Stimulated activated naive CD4-positive, alpha-beta T cell (primary cell): ENCODE results near the gene ARG2.

ENCODE experiments used
- DNase-seq, 6 experiments: peaks; one replicate each; lab custom pipeline; 2025; lab: John Stamatoyannopoulos, UW

ARG2 gene

DNA sequence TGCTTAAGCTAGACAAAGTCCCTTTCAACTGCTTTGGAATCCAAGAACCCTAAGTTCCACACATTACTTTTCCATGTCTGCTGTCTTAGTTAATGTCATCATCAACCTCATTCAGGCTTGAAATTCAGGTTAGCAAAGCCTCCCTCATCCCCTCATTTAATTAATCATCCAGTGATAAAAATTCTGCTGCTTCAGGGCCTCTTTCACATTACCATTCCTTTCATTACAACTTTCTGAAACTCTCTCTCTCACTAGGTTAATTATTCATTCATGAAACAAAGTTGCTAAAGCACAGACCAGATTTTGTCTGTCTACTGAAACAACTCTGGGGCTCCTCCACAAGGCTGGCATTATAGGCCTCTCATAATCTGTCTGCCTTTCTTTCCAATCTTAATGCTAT is 64.1 kb downstream of the ARG2 start:
- DNase-seq: no peak

DNA sequence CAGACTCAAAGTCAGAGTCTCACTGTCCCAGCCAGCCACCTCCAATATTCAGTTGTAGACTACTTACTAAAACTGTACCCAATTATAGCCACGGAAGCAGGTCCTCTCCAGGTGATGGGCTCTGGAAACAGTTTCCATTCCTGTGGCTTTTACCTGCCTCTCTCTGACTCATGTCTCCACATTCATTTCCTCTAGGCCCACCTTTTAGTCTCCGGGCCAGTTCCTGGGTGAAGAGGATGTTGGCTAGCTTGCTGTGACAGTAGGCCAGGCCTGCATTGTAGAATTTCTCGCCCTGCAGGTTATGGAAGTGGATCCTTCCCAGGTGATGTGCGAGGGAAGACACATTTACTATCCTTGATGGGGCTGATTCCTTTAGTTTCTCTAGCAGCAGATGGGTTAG is 70.3 kb downstream of the ARG2 start:
- no peak for DNase-seq

DNA sequence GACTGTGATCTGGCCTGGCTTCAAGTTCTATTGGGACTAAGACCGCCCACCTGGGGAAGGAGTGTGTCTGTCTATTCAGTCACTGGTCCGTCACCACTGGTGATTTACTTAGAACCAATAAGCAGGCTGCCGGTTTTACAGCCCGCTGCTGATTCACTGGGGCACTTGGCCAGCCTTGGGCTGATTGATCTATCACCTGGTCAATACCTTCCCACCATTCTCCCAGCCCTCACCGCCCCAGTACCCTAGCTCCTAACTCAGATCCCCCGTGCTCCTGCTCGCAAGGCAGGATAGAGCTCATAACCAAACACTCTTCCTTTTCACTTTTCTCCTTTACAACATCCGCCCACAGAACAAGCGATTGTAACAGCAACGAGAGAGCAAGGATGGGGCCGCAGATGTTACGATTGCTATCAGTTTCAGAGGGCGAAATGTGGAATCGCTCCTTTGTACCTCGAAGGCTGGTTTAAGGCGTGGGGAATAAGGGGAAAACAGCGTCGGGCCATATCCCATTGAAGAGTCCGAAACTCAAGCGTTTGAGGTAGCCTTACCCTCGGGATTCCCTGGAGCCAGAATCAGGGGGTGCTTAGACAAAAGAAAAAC is 75.2 kb downstream of the ARG2 start:
- peak; percentile 24 to 68 (median 44) for DNase-seq

DNA sequence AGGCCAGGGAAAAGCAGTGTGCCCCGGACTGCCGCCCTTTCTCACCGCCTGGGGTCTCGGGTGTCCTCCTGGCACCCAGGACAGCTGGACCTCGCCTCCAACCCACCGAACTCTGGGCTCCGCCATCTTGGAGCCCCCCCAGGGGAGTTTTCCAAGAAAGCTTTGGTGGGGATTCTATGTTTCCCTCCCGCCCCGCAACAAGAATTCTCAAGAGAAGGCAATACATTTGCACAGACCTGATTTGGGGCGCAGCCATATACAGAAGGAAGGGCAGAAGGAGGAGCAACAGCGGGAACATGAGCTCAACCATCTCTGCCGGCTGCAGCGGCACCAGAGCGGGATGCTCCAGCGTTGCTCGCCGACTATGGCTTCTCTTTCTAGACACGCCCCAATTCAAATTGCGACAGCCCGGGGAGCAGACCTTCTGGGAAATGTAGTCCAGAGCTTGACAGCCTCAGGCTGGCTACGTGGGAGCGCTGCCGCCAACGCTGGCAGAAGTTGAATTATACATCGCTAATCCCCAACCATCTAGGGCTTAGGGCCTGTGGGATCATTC is 75.8 kb downstream of the ARG2 start, which contains the start of gene RDH11:
TSS of gene RDH11 (minus strand) at position 371 of the 556 bp plus-strand sequence. CDS start at position 310, 61 bp downstream.
- peak; percentile 61 to 83 (median 79) for DNase-seq

DNA sequence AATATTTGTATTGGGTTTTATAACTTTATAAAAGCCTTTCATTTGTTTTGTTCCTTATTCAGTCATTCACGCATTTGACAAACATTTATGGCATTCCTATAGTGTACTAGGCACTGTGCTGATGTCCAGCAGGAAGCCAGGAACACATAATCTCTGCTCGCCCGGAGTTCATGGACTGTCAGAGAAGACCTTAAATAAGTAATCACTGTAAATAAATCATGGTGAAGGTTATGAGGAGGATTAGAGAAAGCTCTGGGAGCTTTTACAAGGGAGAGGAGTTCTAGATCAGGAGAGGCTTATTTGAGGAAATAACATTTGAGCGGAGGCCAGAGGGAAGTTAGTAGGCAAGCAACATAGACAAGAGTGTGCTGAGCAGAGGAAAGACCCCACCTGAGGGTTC is 77.3 kb downstream of the ARG2 start:
- no peak for DNase-seq

GRCh38 chr14:67698179-67698578 is 78.5 kb downstream of the ARG2 start:
- no peak for DNase-seq
